B cell (primary cell): ENCODE data around the gene MVK.

ENCODE experiments used
- CTCF ChIP-seq: fragments of 200-600 bp; IDR thresholded peaks from one replicate; pipeline ENCODE4 v1.8.0; 2022; ENCODE audit warnings: antibody characterized with exemption, mild to moderate bottlenecking
- EZH2 ChIP-seq: IDR thresholded peaks from 2 replicates; pipeline ENCODE4 v1.6.1; 2012; ENCODE audit warnings: borderline replicate concordance, low read depth, mild to moderate bottlenecking, moderate library complexity, low read length; ENCODE audit not compliant: insufficient read depth, poor library complexity, severe bottlenecking

GRCh38 chr12:109531411-109531810 lies 42.2 kb upstream of the MVK start:
- TF ChIP-seq CTCF (no peak), EZH2 (no peak)
